GM19025 (cell line): ENCODE data around the gene PDE6G.

ENCODE experiments used
- ATAC-seq: cut with Tn5 transposase; IDR thresholded peaks from one replicate; pipeline ENCODE4 v1.9.1; 2021; ENCODE audit warnings: mild to moderate bottlenecking, low read depth, moderate library complexity; ENCODE audit not compliant: unreplicated experiment

PDE6G gene

GRCh38 chr17:81656118-81656743 lies at the start of gene PDE6G:
TSS of gene PDE6G (minus strand) at chr17:81656542. CDS start at chr17:81653305, 3,237 bp downstream.
- ATAC-seq = no peak

- no peak for ATAC-seq
Observed at GRCh38 chr17:81705518-81706231, 49.3 kb upstream of the PDE6G start.

DNA sequence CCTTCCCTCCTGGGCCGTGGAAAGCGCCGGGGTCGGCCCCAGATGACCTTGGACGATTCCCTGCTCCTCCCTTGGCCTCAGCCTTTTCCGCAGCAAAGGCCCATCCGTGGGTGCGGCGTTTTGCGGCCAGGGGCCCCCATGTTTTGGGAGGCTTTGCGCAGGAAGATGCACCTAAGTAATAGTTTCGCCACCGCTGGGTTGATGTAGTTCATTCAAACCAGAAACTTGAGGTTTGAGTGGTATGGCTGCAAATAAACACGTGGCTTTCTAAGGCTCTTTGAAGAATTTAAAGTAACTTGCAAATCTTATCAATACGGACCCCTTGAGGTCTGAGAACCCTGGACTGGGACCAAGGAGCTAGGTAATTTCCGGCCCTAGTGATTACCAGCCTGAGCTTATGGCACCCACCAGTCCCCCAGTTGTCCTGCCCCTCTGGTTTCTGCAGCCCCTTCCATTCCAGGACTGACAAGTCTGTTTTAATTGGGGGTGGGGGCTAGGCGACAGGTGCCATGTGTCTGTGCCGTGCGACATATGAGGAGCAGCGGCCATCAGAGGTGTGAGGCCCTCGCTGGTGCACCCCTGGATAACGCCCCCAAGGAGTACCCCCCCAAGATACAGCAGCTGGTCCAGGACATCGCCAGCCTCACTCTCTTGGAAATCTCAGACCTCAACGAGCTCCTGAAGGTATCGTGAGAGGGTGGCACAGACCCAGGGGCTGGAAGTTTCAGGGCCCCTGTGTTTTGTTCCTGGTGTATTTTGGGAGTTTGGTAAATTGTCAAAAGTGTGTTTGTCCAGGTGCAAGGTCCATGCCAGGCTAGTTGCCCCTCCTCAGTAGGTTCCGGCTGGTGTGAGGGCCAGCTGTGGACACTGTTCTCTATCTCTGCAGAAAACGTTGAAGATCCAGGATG lies 47.7 kb upstream of the PDE6G start:
- no peak for ATAC-seq

DNA sequence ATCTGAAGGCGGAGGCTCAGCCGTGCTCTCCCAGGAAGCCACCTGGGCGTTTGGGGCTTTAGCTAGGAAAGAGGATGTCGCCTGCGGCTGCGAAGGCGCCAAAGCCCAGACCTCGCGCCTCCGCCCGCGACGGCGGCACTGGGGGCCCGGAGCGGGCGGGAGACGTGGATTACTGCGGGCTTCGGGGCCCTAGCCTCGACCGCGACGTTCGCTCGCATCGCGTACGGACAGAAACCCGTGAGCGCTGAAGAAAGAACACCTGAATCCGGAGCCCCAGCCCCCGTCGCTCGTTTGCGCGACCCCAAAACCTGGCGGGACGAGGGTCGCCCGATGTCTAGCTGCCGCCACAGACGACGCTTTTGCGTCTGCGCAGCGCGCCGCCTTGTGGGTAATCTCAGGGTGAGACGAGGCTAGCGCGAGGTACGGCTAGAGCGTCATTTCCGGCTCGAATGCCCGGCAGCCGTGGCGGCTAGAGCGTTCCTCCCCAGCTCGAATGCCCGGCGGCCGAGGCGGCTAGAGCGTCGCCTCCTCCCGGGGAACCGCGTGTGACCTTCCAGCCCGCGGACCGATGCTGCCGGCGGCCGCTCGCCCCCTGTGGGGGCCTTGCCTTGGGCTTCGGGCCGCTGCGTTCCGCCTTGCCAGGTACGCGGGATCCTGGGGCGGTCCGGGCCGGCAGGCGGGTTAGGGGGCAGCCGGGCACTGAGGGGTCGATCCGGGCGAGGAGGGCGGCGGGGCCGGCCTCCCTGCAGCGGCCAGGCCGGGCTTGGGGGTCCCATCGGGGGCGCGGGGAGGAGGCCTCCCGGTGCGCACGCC lies 46.8 kb upstream of the PDE6G start, which contains the start of gene MRPL12:
Gene MRPL12 (plus strand): TSS at position 434 of the 813 bp plus-strand sequence. CDS start 135 bp downstream, at position 569.
- ATAC-seq = peak; percentile 78

DNA sequence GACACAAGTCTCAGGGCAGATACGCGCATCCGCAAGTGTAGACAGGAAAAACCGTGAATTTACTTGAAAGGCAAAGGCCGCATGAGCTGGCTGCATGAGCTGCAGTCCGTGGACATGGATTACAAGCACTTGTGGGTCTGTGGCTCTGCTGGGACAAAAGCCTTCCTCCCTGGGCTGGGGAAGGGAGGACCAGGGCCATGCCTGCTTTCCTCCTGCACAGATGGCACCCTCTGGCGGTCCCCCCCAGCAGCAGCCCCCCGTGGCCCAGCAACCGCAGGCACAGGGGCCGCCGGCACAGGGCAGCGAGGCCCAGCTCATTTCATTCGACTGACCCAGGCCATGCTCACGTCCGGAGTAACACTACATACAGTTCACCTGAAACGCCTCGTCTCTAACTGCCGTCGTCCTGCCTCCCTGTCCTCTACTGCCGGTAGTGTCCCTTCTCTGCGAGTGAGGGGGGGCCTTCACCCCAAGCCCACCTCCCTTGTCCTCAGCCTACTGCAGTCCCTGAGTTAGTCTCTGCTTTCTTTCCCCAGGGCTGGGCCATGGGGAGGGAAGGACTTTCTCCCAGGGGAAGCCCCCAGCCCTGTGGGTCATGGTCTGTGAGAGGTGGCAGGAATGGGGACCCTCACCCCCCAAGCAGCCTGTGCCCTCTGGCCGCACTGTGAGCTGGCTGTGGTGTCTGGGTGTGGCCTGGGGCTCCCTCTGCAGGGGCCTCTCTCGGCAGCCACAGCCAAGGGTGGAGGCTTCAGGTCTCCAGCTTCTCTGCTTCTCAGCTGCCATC lies 45.1 kb upstream of the PDE6G start:
- ATAC-seq = no peak

DNA sequence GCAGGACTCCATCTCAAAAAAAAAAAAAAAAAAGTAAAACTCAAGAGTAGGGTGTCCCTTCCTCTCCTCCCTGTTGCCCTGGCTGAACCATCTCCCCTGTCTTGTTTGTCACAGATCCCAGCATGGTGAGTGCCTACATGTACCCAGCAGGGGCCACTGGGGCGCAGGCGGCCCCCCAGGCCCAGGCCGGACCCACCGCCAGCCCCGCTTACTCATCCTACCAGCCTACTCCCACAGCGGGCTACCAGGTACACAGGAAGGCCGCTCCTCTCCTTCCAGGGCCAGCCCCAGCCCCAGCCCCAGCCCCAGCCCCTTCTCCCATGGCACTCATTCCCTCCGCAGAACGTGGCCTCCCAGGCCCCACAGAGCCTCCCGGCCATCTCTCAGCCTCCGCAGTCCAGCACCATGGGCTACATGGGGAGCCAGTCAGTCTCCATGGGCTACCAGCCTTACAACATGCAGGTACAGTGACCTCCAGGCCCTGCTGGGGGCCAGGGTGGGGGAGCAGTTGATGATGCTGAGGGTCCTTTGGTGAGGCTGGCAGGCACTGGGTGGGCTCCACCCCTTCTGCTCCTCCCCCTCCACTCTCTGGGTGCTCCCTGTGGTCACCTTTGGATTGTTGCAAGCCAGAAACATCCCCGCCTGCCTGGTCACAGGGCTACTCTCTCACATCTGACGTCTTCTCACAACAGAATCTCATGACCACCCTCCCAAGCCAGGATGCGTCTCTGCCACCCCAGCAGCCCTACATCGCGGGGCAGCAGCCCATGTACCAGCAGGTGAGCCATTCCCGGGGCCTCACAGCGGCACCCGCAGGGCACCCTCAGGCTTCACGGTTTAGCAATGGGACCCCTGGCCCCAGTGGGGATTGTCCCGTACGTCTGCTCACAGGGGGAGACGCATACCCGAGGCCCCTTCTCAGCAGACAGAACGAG lies 44.3 kb upstream of the PDE6G start:
- ATAC-seq = no peak

GRCh38 chr17:81697261-81698044 lies 41.1 kb upstream of the PDE6G start:
- no peak for ATAC-seq

DNA sequence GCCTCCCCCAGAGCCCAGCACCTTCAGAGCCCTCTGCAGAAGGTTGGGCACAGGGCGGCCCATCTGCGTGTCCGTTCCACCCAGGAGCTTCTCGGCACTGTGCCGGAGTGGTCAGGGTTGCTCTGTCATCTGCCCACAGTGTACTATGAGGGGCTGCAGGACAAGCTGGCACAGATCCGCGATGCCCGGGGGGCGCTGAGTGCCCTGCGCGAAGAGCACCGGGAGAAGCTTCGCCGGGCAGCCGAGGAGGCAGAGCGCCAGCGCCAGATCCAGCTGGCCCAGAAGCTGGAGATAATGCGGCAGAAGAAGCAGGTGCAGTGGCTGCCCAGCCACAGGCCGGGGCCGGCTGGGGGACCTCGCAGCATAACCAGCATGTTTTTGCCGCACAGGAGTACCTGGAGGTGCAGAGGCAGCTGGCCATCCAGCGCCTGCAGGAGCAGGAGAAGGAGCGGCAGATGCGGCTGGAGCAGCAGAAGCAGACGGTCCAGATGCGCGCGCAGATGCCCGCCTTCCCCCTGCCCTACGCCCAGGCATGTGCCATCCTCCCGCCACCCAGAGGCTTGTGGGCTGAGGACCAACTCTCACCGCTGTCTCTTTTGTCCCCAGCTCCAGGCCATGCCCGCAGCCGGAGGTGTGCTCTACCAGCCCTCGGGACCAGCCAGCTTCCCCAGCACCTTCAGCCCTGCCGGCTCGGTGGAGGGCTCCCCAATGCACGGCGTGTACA lies 40.0 kb upstream of the PDE6G start:
- ATAC-seq = no peak

DNA sequence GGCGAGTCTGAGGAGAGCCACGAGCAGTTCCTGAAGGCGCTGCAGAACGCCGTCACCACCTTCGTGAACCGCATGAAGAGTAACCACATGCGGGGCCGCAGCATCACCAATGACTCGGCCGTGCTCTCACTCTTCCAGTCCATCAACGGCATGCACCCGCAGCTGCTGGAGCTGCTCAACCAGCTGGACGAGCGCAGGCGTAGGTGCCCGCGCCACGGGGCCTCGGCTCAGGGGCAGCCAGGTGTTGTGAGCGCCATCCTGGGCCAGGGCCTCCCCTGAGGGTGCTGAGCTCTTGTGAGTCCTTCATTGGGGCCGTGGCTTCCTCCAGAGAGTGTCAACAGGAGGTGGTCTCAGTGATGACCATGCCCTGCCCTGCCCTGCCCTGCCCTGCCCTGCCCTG lies 39.5 kb upstream of the PDE6G start:
- ATAC-seq = no peak

GRCh38 chr17:81695211-81695610 lies 38.9 kb upstream of the PDE6G start:
- no peak for ATAC-seq

- no peak for ATAC-seq
Observed at GRCh38 chr17:81694810-81695209, 38.5 kb upstream of the PDE6G start.

DNA sequence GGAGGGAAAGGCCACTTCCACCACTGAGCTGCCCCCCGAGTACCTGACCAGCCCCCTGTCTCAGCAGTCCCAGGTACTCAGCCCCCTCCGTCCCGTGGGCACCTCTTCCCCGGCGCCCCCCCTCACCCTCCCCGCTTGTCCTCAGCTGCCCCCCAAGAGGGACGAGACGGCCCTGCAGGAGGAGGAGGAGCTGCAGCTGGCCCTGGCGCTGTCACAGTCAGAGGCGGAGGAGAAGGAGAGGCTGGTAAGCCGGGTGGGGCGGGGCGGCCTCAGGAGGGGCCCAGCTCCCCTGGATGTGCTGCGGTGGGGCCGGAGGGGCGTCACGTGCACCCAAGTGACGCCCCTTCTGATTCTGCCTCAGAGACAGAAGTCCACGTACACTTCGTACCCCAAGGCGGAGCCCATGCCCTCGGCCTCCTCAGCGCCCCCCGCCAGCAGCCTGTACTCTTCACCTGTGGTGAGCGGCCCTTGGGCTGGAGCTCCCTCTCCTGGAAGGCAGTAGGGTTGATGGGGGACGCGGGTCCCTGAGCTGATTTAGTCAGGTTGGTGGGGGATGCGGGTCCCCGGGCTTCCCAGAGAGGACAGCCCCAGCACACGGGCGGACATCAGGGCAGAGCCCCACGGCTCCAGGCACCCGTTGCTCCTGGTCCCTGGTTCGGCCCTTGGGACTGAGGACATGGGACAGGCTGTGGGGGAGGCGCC lies 37.3 kb upstream of the PDE6G start:
- ATAC-seq = no peak

DNA sequence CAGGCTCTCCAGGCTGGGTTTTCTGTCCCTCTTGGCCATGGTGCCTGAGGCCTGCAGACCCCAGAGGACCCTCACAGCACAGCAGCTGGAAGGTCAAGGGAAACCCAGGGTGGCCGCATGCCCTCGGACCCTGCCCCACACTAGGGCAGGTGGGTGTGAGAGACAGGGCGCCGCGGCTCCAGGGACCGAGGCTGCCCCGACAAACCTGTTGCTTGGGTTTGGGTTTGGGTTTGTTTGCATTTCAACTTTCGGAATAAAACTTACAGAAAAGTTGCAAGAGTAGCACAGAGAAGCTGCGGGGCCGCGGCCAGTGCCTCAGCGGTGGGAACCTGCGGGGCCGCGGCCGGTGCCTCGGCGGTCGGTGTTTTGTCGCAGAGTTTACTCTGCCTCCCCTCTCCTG lies 35.3 kb upstream of the PDE6G start:
- ATAC-seq = no peak

DNA sequence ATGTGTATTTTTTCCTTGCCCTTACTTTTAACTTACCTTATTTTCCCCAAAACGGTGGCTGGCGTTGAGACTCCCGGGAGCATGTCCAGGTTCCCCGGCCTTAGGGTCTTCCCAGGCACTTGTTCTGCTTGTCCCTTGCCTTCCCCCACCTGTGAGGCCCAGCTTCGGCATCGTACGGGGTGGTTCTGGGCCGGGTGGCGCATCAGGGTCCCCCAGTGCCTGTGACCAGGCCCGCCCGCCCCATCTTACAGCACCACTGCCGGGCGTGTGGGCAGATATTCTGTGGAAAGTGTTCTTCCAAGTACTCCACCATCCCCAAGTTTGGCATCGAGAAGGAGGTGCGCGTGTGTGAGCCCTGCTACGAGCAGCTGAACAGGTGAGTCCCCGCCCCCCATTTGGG lies 34.9 kb upstream of the PDE6G start:
- no peak for ATAC-seq

- no peak for ATAC-seq
Observed at GRCh38 chr17:81690549-81690948, 34.2 kb upstream of the PDE6G start.

DNA sequence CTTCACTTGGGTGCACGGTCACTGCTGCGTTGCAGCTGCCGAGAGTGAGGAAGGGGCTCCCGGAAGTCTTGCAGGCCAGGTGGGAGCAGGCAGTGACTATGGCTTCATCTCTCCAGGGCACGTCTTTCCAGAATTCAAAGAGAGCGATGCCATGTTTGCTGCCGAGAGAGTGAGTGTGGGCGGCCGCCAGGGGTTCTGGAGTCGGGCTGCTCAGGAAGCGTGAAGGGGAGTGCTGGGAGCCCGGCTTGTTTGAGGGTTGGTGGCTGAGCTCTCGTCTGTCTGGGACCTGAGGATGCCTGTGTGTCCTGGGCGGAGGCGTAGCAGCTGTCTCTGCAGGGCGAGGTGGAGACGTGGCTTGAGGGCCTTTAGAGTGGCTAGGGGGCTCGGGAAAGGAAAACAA lies 33.7 kb upstream of the PDE6G start:
- ATAC-seq = no peak
